HFFc6 (cell line): ENCODE results near the gene CRYGB. TPM values are rescaled to one million over a fixed set of nuclear protein-coding genes. Genes with fewer than 3 reads are reported as not detected.
A peak's percentile ranks its signal among the peaks of the same experiment; 100 is the strongest.

ENCODE experiments used
- DNase-seq: peaks from one replicate; pipeline ENCODE4 v3.0.0-alpha.2; 2018
- H3K27ac Mint-ChIP-seq: 2 replicates; pipeline ENCODE4 v1.8.0; 2020; ENCODE audit warnings: mild to moderate bottlenecking, mixed read lengths
- H3K27me3 Mint-ChIP-seq: 2 replicates; pipeline ENCODE4 v1.8.0; 2021; ENCODE audit warnings: mild to moderate bottlenecking, moderate library complexity, mixed read lengths; ENCODE audit not compliant: insufficient read depth
- H3K36me3 Mint-ChIP-seq: 2 replicates; pipeline ENCODE4 v1.8.0; 2021; ENCODE audit warnings: low read depth, mixed read lengths
- H3K4me1 Mint-ChIP-seq: 2 replicates; pipeline ENCODE4 v1.8.0; 2020; ENCODE audit warnings: low read depth, mixed read lengths
- H3K4me3 Mint-ChIP-seq: 2 replicates; pipeline ENCODE4 v1.8.0; 2020; ENCODE audit warnings: mild to moderate bottlenecking, moderate library complexity, mixed read lengths
- H3K9me3 Mint-ChIP-seq: 2 replicates; pipeline ENCODE4 v1.8.0; 2020; ENCODE audit warnings: mild to moderate bottlenecking, mixed read lengths
- CTCF ChIP-seq: fragments of 200-600 bp; sonication (generic); IDR thresholded peaks from 2 replicates; pipeline ENCODE4 v1.5.0; 2021; ENCODE audit warnings: antibody characterized with exemption, mild to moderate bottlenecking
- total RNA-seq, 6 experiments: library from RNA; stranded (reverse); fragmentation: NEBNext Ultra II Directional; extraction: Animal tissue kit (Norgen Biotek cat#: 25700); gene quantifications; 2 replicates in 1 of 6; 3 replicates in 5 of 6; pipeline ENCODE4 v1.2.3, GENCODE V29; 2021

CRYGB gene
- total RNA-seq, 6 experiments from 2014 or later, result not detected

- Mint-ChIP-seq H3K4me1 (peaks cover 8% of the 10 kb centered on the region), H3K9me3 (no peaks in the 10 kb centered on the region)
These were observed 33.2 kb upstream of the CRYGB start for GRCh38 chr2:208179028-208179609.

GRCh38 chr2:208175840-208176153, 29.8 kb upstream of the CRYGB start:
- no peak for TF ChIP-seq CTCF
- H3K27ac Mint-ChIP-seq, result no peak overlapping the region
- no peak for DNase-seq
- H3K36me3 Mint-ChIP-seq, result no peaks in the 10 kb centered on the region
- no peak overlapping the region for H3K4me3 Mint-ChIP-seq
- H3K27me3 Mint-ChIP-seq, result peaks cover 14% of the 10 kb centered on the region
- peaks cover 8% of the 10 kb centered on the region for H3K4me1 Mint-ChIP-seq
- H3K9me3 Mint-ChIP-seq, result no peaks in the 10 kb centered on the region

More at GRCh38 chr2:208179028-208179609, 33.2 kb upstream of the CRYGB start:
- TF ChIP-seq CTCF, result no peak
- H3K27ac Mint-ChIP-seq, result no peak overlapping the region
- H3K27me3 Mint-ChIP-seq, result peaks cover 15% of the 10 kb centered on the region
- no peak overlapping the region for H3K4me3 Mint-ChIP-seq
- no peak for DNase-seq
- no peaks in the 10 kb centered on the region for H3K36me3 Mint-ChIP-seq

GRCh38 chr2:208175069-208175839, 29.3 kb upstream of the CRYGB start:
- peak; percentile 91 for TF ChIP-seq CTCF
- Mint-ChIP-seq H3K4me3 (no peak overlapping the region), H3K27me3 (peaks cover 15% of the 10 kb centered on the region)

GRCh38 chr2:208174144-208174543, 28.2 kb upstream of the CRYGB start:
- Mint-ChIP-seq H3K36me3 (no peaks in the 10 kb centered on the region), H3K27me3 (peaks cover 15% of the 10 kb centered on the region), H3K9me3 (no peaks in the 10 kb centered on the region), H3K27ac (no peak overlapping the region), H3K4me3 (no peak overlapping the region), H3K4me1 (peaks cover 8% of the 10 kb centered on the region)
- TF ChIP-seq CTCF, result no peak
- no peak for DNase-seq

More at GRCh38 chr2:208175069-208175839, 29.3 kb upstream of the CRYGB start:
- Mint-ChIP-seq H3K4me1 (peaks cover 8% of the 10 kb centered on the region), H3K27ac (no peak overlapping the region), H3K9me3 (no peaks in the 10 kb centered on the region), H3K36me3 (no peaks in the 10 kb centered on the region)
- DNase-seq, result peak; percentile 76

GRCh38 chr2:208172125-208172524, 26.2 kb upstream of the CRYGB start:
- no peak for DNase-seq
- no peak for TF ChIP-seq CTCF
- Mint-ChIP-seq H3K4me1 (peaks cover 8% of the 10 kb centered on the region), H3K36me3 (no peaks in the 10 kb centered on the region), H3K27ac (no peak overlapping the region), H3K27me3 (peaks cover 15% of the 10 kb centered on the region), H3K9me3 (no peaks in the 10 kb centered on the region), H3K4me3 (no peak overlapping the region)
